HEK293 (cell line): ENCODE data around the gene SLC35B4.

Experiments used
- CTCF ChIA-PET: fragments of 350-600 bp; formaldehyde crosslinking; extraction: SDS; loops from one replicate; lab custom pipeline; 2021; ENCODE audit warnings: antibody characterized with exemption; lab: Yijun Ruan, JAX
- POLR2A ChIA-PET: fragments of 300-600 bp; formaldehyde crosslinking; extraction: SDS; loops from one replicate; lab custom pipeline; 2020; ENCODE audit warnings: antibody characterized with exemption, inconsistent platforms; lab: Yijun Ruan, JAX
- H3K27ac ChIP-seq: fragments of 200-500 bp; sonication (Bioruptor generic); 2 replicates; pipeline ENCODE4 v1.5.1; 2014; ENCODE audit warnings: low read depth, low read length, control low read depth, inconsistent platforms; ENCODE audit errors: extremely low read depth
- H3K36me3 ChIP-seq, 2 experiments: fragments of 200-500 bp in 1 of 2; sonication (Bioruptor generic) in 1 of 2; 1 replicate in 1 of 2; 2 replicates in 1 of 2; pipeline ENCODE4 v1.5.1; 2014 to 2017; ENCODE audit warnings: inconsistent platforms in 2 of 2, low read length in 2 of 2; ENCODE audit not compliant: control insufficient read depth in 2 of 2, insufficient read depth in 1 of 2
- H3K4me1 ChIP-seq: fragments of 200-500 bp; sonication (Bioruptor generic); 2 replicates; pipeline ENCODE4 v1.5.1; 2014; ENCODE audit warnings: mild to moderate bottlenecking, low read length, inconsistent platforms; ENCODE audit not compliant: control insufficient read depth, insufficient read depth
- H3K4me3 ChIP-seq: 2 replicates; pipeline ENCODE4 v1.5.1; 2011; ENCODE audit warnings: low read depth, mild to moderate bottlenecking, control low read depth, low read length, moderate library complexity
- H3K9me3 ChIP-seq: fragments of 200-500 bp; sonication (Bioruptor generic); 2 replicates; pipeline ENCODE4 v1.5.1; 2014; ENCODE audit warnings: low read depth, low read length, inconsistent platforms; ENCODE audit not compliant: control insufficient read depth, insufficient read depth
- GLI4 ChIP-seq: fragments of 450-650 bp; formaldehyde crosslinking; IDR thresholded peaks from 2 replicates; pipeline ENCODE4 v1.5.1; 2016; ENCODE audit warnings: missing biosample characterization, missing genetic modification characterization
- OVOL3 ChIP-seq: fragments of 450-650 bp; formaldehyde crosslinking; IDR thresholded peaks from 2 replicates; pipeline ENCODE4 v1.5.1; 2016; ENCODE audit warnings: missing biosample characterization, missing genetic modification characterization
- SALL2 ChIP-seq: fragments of 450-650 bp; formaldehyde crosslinking; IDR thresholded peaks from 2 replicates; pipeline ENCODE4 v1.5.0; 2017; ENCODE audit warnings: missing biosample characterization, mild to moderate bottlenecking, missing genetic modification characterization, borderline replicate concordance
- TCF7L2 ChIP-seq: IDR thresholded peaks from 2 replicates; pipeline ENCODE4 v1.6.1; 2011; ENCODE audit warnings: low read depth, mild to moderate bottlenecking, inconsistent platforms, low read length, moderate library complexity, borderline replicate concordance
- ZBTB10 ChIP-seq: fragments of 450-650 bp; formaldehyde crosslinking; IDR thresholded peaks from 2 replicates; pipeline ENCODE4 v1.5.1; 2016; ENCODE audit warnings: missing biosample characterization, missing genetic modification characterization
- ZNF112 ChIP-seq: fragments of 450-650 bp; formaldehyde crosslinking; IDR thresholded peaks from 2 replicates; pipeline ENCODE4 v1.5.0; 2017; ENCODE audit warnings: missing biosample characterization, missing genetic modification characterization
- ZNF148 ChIP-seq: fragments of 450-650 bp; formaldehyde crosslinking; IDR thresholded peaks from 2 replicates; pipeline ENCODE4 v1.5.0; 2017; ENCODE audit warnings: missing biosample characterization, missing genetic modification characterization, borderline replicate concordance
- ZNF214 ChIP-seq: fragments of 450-650 bp; formaldehyde crosslinking; IDR thresholded peaks from 2 replicates; pipeline ENCODE4 v1.5.1; 2017; ENCODE audit warnings: missing biosample characterization, mild to moderate bottlenecking, missing genetic modification characterization, borderline replicate concordance
- ZNF426 ChIP-seq: fragments of 450-650 bp; formaldehyde crosslinking; IDR thresholded peaks from 2 replicates; pipeline ENCODE4 v1.5.1; 2017; ENCODE audit warnings: missing biosample characterization, missing genetic modification characterization, mild to moderate bottlenecking, inconsistent platforms, moderate library complexity
- ZNF624 ChIP-seq: fragments of 450-650 bp; formaldehyde crosslinking; IDR thresholded peaks from 2 replicates; pipeline ENCODE4 v1.5.1; 2017; ENCODE audit warnings: missing biosample characterization, missing genetic modification characterization
- ZSCAN30 ChIP-seq: fragments of 450-650 bp; IDR thresholded peaks from 2 replicates; pipeline ENCODE4 v1.5.1; 2018; ENCODE audit warnings: missing biosample characterization, mild to moderate bottlenecking, missing genetic modification characterization, moderate library complexity
- TF ChIP-seq, protein P1 (sequence below): fragments of 450-650 bp; formaldehyde crosslinking; IDR thresholded peaks from 2 replicates; pipeline ENCODE4 v1.5.1; 2016; ENCODE audit warnings: missing biosample characterization, missing genetic modification characterization
- TF ChIP-seq, protein P2 (sequence below): fragments of 450-650 bp; formaldehyde crosslinking; IDR thresholded peaks from 2 replicates; pipeline ENCODE4 v1.5.1; 2016; ENCODE audit warnings: missing biosample characterization, missing genetic modification characterization
- TF ChIP-seq, protein P3 (sequence below): fragments of 450-650 bp; formaldehyde crosslinking; IDR thresholded peaks from 2 replicates; pipeline ENCODE4 v1.5.1; 2016; ENCODE audit warnings: missing biosample characterization, missing genetic modification characterization

SLC35B4 gene

GRCh38 chr7:134343796-134344195 lies 27.1 kb upstream of the SLC35B4 start:
- Histone ChIP-seq H3K4me1 (no peaks in the 10 kb centered on the region), H3K27ac (no peak overlapping the region), H3K9me3 (no peaks in the 10 kb centered on the region), H3K36me3 (no peaks in the 10 kb centered on the region), H3K4me3 (no peak overlapping the region)
- ChIA-PET CTCF (interaction anchor here (1.0 kb wide), 1 partner anchor 14 kb away, joined by 5 read pairs; no protein-coding TSS in a partner anchor), POLR2A (no interaction called here)
- TF ChIP-seq, protein P1, sequence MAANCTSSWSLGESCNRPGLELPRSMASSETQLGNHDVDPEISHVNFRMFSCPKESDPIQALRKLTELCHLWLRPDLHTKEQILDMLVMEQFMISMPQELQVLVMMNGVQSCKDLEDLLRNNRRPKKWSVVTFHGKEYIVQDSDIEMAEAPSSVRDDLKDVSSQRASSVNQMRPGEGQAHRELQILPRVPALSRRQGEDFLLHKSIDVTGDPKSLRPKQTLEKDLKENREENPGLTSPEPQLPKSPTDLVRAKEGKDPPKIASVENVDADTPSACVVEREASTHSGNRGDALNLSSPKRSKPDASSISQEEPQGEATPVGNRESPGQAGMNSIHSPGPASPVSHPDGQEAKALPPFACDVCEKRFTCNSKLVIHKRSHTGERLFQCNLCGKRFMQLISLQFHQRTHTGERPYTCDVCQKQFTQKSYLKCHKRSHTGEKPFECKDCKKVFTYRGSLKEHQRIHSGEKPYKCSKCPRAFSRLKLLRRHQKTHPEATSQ: no peak

DNA sequence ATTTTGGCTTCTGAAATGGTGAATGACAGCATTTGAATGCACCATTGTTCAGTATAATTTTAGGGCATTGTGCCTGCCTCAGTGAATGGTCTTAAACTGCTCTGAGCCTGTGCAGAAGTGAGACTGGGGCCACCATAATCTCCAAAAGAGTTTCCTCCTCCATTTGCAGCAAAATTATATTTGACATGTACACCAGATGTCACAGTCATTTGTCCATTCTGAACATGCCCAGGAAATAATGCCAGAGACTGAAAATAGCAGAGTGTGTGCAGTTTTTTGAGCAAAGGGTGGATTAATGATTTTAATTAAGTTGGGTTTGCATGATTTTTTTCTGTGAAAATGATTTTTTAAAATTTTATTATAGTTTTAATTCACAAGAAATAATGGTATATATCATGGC lies 26.4 kb upstream of the SLC35B4 start:
- no peaks in the 10 kb centered on the region for H3K4me1 ChIP-seq
- H3K4me3 ChIP-seq: no peak overlapping the region
- no peaks in the 10 kb centered on the region for H3K9me3 ChIP-seq
- no peak overlapping the region for H3K27ac ChIP-seq
- POLR2A ChIA-PET: no interaction called here
- no peak for TF ChIP-seq OVOL3 (tag by site-specific recombination)
- no peak for TF ChIP-seq ZNF112 (tag by site-specific recombination)
- TF ChIP-seq ZSCAN30: no peak
- no peak for TF ChIP-seq SALL2 (tag by site-specific recombination)
- no peak for TF ChIP-seq GLI4
- no peak for TF ChIP-seq ZNF426
- TF ChIP-seq, protein P2, sequence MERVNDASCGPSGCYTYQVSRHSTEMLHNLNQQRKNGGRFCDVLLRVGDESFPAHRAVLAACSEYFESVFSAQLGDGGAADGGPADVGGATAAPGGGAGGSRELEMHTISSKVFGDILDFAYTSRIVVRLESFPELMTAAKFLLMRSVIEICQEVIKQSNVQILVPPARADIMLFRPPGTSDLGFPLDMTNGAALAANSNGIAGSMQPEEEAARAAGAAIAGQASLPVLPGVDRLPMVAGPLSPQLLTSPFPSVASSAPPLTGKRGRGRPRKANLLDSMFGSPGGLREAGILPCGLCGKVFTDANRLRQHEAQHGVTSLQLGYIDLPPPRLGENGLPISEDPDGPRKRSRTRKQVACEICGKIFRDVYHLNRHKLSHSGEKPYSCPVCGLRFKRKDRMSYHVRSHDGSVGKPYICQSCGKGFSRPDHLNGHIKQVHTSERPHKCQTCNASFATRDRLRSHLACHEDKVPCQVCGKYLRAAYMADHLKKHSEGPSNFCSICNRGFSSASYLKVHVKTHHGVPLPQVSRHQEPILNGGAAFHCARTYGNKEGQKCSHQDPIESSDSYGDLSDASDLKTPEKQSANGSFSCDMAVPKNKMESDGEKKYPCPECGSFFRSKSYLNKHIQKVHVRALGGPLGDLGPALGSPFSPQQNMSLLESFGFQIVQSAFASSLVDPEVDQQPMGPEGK: no peak
- no peak for TF ChIP-seq ZNF624 (tag by site-specific recombination)
- no peak for TF ChIP-seq ZBTB10 (tag by site-specific recombination)
- TF ChIP-seq TCF7L2: no peak
- TF ChIP-seq ZNF148 (tag by site-specific recombination): no peak
- no peak for TF ChIP-seq ZNF214 (tag by site-specific recombination)
- TF ChIP-seq, protein P3, sequence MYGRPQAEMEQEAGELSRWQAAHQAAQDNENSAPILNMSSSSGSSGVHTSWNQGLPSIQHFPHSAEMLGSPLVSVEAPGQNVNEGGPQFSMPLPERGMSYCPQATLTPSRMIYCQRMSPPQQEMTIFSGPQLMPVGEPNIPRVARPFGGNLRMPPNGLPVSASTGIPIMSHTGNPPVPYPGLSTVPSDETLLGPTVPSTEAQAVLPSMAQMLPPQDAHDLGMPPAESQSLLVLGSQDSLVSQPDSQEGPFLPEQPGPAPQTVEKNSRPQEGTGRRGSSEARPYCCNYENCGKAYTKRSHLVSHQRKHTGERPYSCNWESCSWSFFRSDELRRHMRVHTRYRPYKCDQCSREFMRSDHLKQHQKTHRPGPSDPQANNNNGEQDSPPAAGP (tag by site-specific recombination): no peak
- no peaks in the 10 kb centered on the region for H3K36me3 ChIP-seq
- CTCF ChIA-PET: interaction anchor here (1.0 kb wide), 1 partner anchor 14 kb away, joined by 5 read pairs; no protein-coding TSS in a partner anchor
